Suppressor macrophage treated with lipopolysaccharide for 1 hour (primary cell): ENCODE results near the gene DUSP22.
"Not testable (repeated sequence)": the region's sequence is repeated elsewhere in the genome, so short reads cannot be mapped to it uniquely, and the experiment has no call there.

Experiments
- DNase-seq, 3 donors: peaks; one replicate each; pipeline ENCODE4 v3.0.0-alpha.2; 2020 to 2022

The DUSP22 gene

GRCh38 chr6:366389-367297 lies 74.4 kb downstream of the DUSP22 start:
- no peak for DNase-seq

GRCh38 chr6:367298-367794 lies 75.1 kb downstream of the DUSP22 start:
- DNase-seq = no peak

- no peak for DNase-seq
Measured at GRCh38 chr6:367891-368630, 75.8 kb downstream of the DUSP22 start.

GRCh38 chr6:369559-370431 lies 77.5 kb downstream of the DUSP22 start:
- DNase-seq = no peak

GRCh38 chr6:370555-370954 lies 78.3 kb downstream of the DUSP22 start:
- DNase-seq = no peak

GRCh38 chr6:371851-372250 lies 79.6 kb downstream of the DUSP22 start:
- not testable (repeated sequence) for DNase-seq

- peak in 2 of 3 donors; percentile 36 to 48 for DNase-seq
Measured at GRCh38 chr6:372336-372911, 80.1 kb downstream of the DUSP22 start.

GRCh38 chr6:373031-373430 lies 80.7 kb downstream of the DUSP22 start:
- DNase-seq = no peak

GRCh38 chr6:373773-374724 lies 81.8 kb downstream of the DUSP22 start:
- DNase-seq = no peak

GRCh38 chr6:374956-375355 lies 82.7 kb downstream of the DUSP22 start:
- DNase-seq = no peak

GRCh38 chr6:376827-377640 lies 84.7 kb downstream of the DUSP22 start:
- DNase-seq = no peak

GRCh38 chr6:377641-378020 lies 85.3 kb downstream of the DUSP22 start:
- DNase-seq = not testable (repeated sequence)

GRCh38 chr6:378090-378957 lies 86.0 kb downstream of the DUSP22 start:
- no peak for DNase-seq

GRCh38 chr6:378958-379409 lies 86.7 kb downstream of the DUSP22 start:
- DNase-seq = no peak

GRCh38 chr6:379410-380181 lies 87.3 kb downstream of the DUSP22 start:
- DNase-seq = no peak

- no peak for DNase-seq
Measured at GRCh38 chr6:380234-381218, 88.2 kb downstream of the DUSP22 start.
